ENCODE data around the gene MDFI. TPM values are rescaled to one million over a fixed set of nuclear protein-coding genes. Genes with fewer than 3 reads are reported as not detected.

The MDFI gene
- total RNA-seq, 4 donors from 2014 or later = 1.4 to 6.5 (median 2.3) TPM; not detected in 1

DNA sequence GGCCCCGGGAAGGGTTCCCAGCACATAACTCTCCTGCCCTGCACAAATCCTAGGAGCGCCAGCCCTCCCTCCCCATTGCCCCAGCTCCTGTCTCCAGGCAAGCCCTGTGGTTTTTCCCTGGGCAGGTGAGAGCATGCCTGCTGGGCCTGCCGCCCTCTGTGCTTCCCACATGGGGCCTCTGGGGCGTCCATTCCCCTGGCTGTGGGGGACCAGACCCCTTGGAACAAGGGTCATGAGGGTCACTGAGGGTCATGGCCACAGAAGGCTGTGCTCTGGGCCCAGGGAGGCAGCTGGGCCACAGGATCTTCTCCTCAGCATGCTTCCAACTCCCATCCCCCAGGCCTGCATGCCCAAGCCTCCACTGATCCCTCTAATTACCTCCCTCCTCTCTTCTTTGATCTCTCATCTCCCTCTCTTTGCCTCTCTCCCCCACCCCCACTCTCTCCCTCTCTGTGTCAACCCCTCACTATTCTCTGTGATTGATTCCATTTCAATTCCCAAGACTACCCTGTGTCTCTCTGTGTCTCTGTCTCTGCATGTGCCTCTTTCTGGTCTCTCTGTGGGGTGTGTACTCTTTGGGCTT is 6.1 kb downstream of the MDFI start:
- WGBS, 2 donors (ENCODE audit: low coverage in 1 of 2) = no CpG with 5 or more reads among the region's 4 CpGs
- H3K4me1 ChIP-seq = peaks cover 0 to 7% (median 0%) of the 10 kb centered on the region in 3 donors
- no peak for ATAC-seq
- no peak for TF ChIP-seq EP300 (IDR thresholded peaks at IDR 0.05)
- no peak for TF ChIP-seq POLR2AphosphoS5 (IDR thresholded peaks at IDR 0.05)
- peaks cover 35% of the 10 kb centered on the region for H3K27me3 ChIP-seq
- no peak overlapping the region for H3K4me3 ChIP-seq
- no peak overlapping the region for H3K27ac ChIP-seq
- H3K36me3 ChIP-seq = no peaks in the 10 kb centered on the region
- H3K9me3 ChIP-seq = no peaks in the 10 kb centered on the region

DNA sequence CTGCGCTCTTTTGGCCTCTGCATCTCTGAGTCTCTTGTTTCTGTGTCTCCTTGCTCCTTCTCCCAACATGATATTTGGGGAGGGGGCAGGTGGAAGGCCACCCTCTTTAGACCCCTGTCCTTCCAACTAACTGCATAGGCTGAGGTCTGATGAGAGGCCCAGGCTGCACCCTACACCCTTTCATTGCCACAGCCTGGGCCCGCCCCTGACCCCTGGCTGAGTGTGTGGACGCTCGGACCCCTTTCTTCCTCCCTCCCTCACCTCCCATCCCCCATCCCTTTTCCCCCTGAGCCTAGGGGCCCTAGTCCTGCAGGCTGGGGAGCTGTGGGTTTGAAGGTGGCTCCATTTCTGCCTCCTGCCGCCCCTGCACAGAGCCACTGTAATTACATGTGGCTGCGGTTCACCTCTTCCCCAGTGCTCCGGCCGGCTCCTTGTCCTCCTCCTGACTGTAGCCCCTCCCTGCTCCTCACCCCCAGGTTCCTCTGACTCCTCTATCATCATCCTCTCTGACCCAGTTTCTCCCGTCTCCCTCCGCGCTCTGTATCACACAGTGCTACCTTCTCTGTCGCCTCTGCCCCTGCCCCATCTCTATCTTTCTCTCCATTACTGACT is 6.8 kb downstream of the MDFI start:
- TF ChIP-seq EP300 (IDR thresholded peaks at IDR 0.05) (no peak), POLR2AphosphoS5 (IDR thresholded peaks at IDR 0.05) (no peak)
- Histone ChIP-seq H3K9me3 (no peaks in the 10 kb centered on the region), H3K4me1 (no peaks in the 10 kb centered on the region), H3K4me3 (no peak overlapping the region), H3K36me3 (no peaks in the 10 kb centered on the region), H3K27ac (no peak overlapping the region), H3K27me3 (peaks cover 28% of the 10 kb centered on the region)
- WGBS, 2 donors (ENCODE audit: low coverage in 1 of 2) = 69 to 82% methylated on average over 11 to 12 of the region's 12 CpGs
- no peak for ATAC-seq

DNA sequence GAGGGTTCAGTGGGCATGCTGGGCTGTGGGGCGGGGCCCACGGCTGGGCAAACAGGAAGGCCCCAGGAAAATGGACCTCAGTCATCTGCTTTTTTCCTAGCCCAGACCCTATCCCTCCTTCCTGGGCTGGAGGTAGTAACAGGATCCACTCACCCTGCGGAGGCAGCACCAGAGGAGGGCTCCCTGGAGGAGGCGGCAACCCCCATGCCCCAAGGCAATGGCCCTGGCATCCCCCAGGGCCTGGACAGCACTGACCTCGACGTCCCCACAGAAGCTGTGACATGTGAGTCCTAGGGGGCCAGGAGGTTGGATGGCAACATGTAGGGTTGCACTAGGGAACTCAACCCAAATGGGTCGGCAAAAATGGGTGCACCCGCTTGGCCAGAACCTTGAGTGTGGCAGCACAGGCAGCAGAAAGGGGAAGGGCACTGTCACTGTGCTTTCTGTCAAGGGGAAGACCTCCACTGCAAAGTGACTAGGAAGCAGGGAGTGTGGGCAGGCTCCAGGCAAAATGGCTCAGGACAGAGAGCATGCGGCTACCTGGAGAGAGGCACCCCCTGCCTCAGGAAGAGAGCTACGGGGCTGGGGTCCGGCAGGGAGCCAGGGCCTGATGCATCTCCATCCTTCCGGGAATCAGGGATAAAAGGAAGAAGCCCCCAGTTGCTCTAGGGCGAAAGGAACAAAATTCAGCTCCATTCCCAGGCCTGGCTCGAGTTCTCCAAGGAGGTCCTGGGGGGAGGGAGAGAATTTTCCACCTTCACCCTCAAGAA is 7.9 kb downstream of the MDFI start:
- no peak for ATAC-seq
- H3K9me3 ChIP-seq = no peaks in the 10 kb centered on the region
- H3K4me1 ChIP-seq = no peaks in the 10 kb centered on the region
- 70 to 94% methylated on average over 2 to 4 of the region's 14 CpGs for WGBS, 2 donors (ENCODE audit: low coverage in 1 of 2)
- peaks cover 21% of the 10 kb centered on the region for H3K27me3 ChIP-seq
- H3K36me3 ChIP-seq = no peaks in the 10 kb centered on the region
- H3K4me3 ChIP-seq = no peak overlapping the region
- no peak for TF ChIP-seq POLR2AphosphoS5 (IDR thresholded peaks at IDR 0.05)
- TF ChIP-seq EP300 (IDR thresholded peaks at IDR 0.05) = no peak
- TF ChIP-seq POLR2A (IDR thresholded peaks at IDR 0.05) = no peak
- TF ChIP-seq, protein P1, sequence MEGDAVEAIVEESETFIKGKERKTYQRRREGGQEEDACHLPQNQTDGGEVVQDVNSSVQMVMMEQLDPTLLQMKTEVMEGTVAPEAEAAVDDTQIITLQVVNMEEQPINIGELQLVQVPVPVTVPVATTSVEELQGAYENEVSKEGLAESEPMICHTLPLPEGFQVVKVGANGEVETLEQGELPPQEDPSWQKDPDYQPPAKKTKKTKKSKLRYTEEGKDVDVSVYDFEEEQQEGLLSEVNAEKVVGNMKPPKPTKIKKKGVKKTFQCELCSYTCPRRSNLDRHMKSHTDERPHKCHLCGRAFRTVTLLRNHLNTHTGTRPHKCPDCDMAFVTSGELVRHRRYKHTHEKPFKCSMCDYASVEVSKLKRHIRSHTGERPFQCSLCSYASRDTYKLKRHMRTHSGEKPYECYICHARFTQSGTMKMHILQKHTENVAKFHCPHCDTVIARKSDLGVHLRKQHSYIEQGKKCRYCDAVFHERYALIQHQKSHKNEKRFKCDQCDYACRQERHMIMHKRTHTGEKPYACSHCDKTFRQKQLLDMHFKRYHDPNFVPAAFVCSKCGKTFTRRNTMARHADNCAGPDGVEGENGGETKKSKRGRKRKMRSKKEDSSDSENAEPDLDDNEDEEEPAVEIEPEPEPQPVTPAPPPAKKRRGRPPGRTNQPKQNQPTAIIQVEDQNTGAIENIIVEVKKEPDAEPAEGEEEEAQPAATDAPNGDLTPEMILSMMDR (IDR thresholded peaks at IDR 0.05) = no peak
- H3K27ac ChIP-seq = no peak overlapping the region

DNA sequence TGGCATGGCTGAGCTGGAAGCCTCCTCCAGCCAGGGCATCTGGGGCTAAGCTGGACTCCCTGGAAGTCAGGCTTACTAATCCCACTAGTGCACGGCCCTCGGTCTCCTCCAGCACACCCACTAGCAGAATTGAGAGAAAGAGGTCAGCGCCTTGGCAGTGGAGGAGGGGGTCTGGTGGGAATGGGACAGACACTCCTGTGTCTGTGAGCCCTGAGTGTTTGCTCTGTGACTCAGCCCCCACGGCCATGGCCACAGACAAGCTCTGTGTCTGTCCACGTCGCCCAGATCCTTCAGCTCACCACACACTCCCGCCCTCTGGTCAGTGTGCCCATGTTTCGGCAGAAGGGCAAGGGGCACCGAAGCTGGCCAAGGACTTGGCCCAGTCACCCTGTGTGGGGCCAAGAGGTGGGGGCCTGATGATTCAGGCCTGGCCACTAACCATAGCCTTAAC is 8.8 kb downstream of the MDFI start:
- Histone ChIP-seq H3K27ac (no peak overlapping the region), H3K36me3 (no peaks in the 10 kb centered on the region), H3K27me3 (peaks cover 26% of the 10 kb centered on the region), H3K9me3 (no peaks in the 10 kb centered on the region), H3K4me3 (no peak overlapping the region), H3K4me1 (no peaks in the 10 kb centered on the region)
- 78% methylated on average over 2 of the region's 9 CpGs; no CpG with 5 or more reads in 1 of the 2 donors for WGBS, 2 donors (ENCODE audit: low coverage in 1 of 2)
- ATAC-seq = no peak
- no peak for TF ChIP-seq POLR2A (IDR thresholded peaks at IDR 0.05)
- no peak for TF ChIP-seq EP300 (IDR thresholded peaks at IDR 0.05)
- TF ChIP-seq, protein P1 (IDR thresholded peaks at IDR 0.05) = no peak
- TF ChIP-seq POLR2AphosphoS5 (IDR thresholded peaks at IDR 0.05) = no peak

DNA sequence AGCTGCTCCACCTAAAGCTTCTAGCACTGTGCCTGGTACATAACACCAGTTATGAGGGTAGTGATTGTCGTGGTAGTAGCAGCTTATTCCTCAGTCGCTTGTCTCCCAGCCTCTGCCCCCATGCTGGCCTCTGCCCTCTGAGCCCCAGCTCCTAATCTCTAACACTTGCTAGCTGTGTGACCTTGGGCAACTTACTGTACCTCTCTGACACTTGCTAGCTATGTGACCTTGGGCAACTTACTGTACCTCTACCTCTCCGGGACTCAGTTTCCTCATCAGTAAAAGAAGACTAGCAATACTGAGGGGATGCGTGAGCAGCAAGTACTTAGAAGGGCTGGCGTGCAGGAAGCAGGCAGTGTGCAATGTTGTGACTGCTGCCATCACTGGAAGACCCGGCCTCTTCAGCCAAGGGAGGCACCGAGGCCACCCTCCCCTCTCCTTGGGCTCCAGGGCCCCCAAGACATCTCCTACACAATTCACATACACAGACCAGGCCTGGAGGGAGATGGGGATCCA is 9.9 kb downstream of the MDFI start:
- Histone ChIP-seq H3K4me1 (no peaks in the 10 kb centered on the region), H3K27ac (no peak overlapping the region), H3K36me3 (no peaks in the 10 kb centered on the region), H3K9me3 (no peaks in the 10 kb centered on the region), H3K4me3 (no peak overlapping the region), H3K27me3 (peaks cover 30% of the 10 kb centered on the region)
- 76% methylated on average over 3 of the region's 7 CpGs; no CpG with 5 or more reads in 1 of the 2 donors for WGBS, 2 donors (ENCODE audit: low coverage in 1 of 2)
- TF ChIP-seq, protein P1 (IDR thresholded peaks at IDR 0.05) = no peak
- TF ChIP-seq EP300 (IDR thresholded peaks at IDR 0.05) (no peak), POLR2AphosphoS5 (IDR thresholded peaks at IDR 0.05) (no peak), POLR2A (IDR thresholded peaks at IDR 0.05) (no peak)
- no peak for ATAC-seq
